ENCODE measurements around the gene KRTAP20-3.

DNA sequence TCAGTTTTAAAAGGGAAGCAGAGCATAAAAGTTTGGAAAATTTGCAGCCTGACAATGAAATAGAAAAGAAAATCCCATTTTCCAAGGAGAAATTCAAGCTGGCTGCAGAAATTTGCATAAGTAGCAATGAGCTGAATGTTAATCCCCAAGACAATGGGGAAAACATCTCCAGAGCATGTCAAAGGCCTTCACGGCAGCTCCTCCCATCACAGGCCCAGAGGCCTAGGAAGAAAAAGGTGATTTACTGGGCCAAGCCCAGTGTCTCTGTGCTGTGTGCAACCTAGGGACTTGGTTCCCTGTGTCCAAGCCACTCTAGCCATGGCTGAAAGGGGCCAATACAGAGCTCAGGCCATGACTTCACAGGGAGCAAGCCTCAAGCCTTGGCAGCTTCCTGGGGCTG lies 26.1 kb downstream of the KRTAP20-3 start:
- TF ChIP-seq, protein P1, sequence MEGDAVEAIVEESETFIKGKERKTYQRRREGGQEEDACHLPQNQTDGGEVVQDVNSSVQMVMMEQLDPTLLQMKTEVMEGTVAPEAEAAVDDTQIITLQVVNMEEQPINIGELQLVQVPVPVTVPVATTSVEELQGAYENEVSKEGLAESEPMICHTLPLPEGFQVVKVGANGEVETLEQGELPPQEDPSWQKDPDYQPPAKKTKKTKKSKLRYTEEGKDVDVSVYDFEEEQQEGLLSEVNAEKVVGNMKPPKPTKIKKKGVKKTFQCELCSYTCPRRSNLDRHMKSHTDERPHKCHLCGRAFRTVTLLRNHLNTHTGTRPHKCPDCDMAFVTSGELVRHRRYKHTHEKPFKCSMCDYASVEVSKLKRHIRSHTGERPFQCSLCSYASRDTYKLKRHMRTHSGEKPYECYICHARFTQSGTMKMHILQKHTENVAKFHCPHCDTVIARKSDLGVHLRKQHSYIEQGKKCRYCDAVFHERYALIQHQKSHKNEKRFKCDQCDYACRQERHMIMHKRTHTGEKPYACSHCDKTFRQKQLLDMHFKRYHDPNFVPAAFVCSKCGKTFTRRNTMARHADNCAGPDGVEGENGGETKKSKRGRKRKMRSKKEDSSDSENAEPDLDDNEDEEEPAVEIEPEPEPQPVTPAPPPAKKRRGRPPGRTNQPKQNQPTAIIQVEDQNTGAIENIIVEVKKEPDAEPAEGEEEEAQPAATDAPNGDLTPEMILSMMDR (IDR thresholded peaks at IDR 0.05; ENCODE audit: insufficient read depth, low read depth, low read length), result no peak
- TF ChIP-seq EZH2 (IDR thresholded peaks at IDR 0.05; ENCODE audit: insufficient read depth, low read length), result no peak
